Measurements from ENCODE around the gene LMOD1. TPM values are rescaled to one million over a fixed set of nuclear protein-coding genes. Genes with fewer than 3 reads are reported as not detected.

LMOD1 gene
- total and polyA plus RNA-seq, 4 experiments from 2014 or later = not detected

DNA sequence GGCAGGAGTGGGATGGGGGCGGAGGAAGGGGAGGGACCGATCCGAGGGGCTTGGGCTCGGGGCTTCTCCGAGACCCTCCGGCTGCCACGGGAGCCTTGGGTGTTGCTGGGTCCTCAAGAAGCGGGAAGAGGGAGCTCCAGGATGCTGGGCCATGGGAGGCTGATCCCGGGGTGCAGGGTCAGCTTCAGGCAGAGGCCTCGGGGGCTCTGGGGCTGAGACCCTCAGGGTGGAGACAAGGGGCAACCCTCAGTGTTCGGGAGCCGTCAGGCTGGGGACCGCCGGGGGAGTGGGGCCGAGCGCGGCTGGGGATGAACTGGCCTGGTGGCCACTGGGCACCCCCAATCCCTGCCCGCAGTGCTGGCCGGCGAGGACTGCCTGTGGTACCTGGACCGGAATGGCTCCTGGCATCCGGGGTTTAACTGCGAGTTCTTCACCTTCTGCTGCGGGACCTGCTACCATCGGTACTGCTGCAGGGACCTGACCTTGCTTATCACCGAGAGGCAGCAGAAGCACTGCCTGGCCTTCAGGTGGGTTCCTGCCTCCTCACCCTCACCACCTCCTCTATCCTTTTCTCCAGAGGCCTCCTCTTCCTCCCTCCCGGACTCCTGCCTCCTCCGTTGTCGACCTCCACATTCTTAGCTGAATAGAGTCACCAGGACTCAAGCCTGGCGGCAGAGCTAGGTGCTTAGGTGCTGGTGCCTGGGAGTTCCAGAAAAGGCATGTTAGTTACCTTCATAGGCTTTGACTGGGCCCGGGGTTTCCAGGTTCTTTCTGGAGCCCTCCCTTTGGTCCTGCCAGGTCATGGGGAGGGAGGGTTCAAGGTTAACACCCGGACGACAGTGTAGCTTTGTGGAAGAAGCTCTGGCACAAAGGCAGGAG lies 57.0 kb downstream of the LMOD1 start:
- Mint-ChIP-seq H3K27me3 (peaks cover 20 to 56% of the 10 kb centered on the region in 2 donors), H3K27ac (no peak overlapping the region), H3K4me1 (peaks cover 2 to 10% (median 5%) of the 10 kb centered on the region in 4 donors), H3K36me3 (no peaks in the 10 kb centered on the region), H3K4me3 (peak overlapping the region; percentile 27 to 90 (median 76)), H3K9me3 (peaks cover 0 to 2% (median 0%) of the 10 kb centered on the region in 8 donors)
- POLR2A ChIA-PET (ENCODE audit: partially characterized antibody) = no interaction called here
- DNase-seq = peak in 1 of 5 donors; percentile 3
- H3K4me3 ChIP-seq (ENCODE audit: low read length in 2 of 2) = peak overlapping the region in 1 of 2 donors; percentile 30
- H3K36me3 ChIP-seq (ENCODE audit: insufficient read depth, low read length) = no peaks in the 10 kb centered on the region
- CTCF ChIA-PET (ENCODE audit: partially characterized antibody) = no interaction called here
- intact Hi-C loops (cut with micrococcal nuclease) = no loop called here
- peaks cover 14% of the 10 kb centered on the region for H3K4me1 ChIP-seq (ENCODE audit: insufficient read depth, low read length)
- H3K9me3 ChIP-seq (ENCODE audit: control insufficient read depth in 1 of 2, low read length in 2 of 2) = no peaks in the 10 kb centered on the region
- peaks cover 24% of the 10 kb centered on the region for H3K27me3 ChIP-seq (ENCODE audit: insufficient read depth, low read length)
- no peak overlapping the region for H3K27ac ChIP-seq (ENCODE audit: low read depth, low read length)

DNA sequence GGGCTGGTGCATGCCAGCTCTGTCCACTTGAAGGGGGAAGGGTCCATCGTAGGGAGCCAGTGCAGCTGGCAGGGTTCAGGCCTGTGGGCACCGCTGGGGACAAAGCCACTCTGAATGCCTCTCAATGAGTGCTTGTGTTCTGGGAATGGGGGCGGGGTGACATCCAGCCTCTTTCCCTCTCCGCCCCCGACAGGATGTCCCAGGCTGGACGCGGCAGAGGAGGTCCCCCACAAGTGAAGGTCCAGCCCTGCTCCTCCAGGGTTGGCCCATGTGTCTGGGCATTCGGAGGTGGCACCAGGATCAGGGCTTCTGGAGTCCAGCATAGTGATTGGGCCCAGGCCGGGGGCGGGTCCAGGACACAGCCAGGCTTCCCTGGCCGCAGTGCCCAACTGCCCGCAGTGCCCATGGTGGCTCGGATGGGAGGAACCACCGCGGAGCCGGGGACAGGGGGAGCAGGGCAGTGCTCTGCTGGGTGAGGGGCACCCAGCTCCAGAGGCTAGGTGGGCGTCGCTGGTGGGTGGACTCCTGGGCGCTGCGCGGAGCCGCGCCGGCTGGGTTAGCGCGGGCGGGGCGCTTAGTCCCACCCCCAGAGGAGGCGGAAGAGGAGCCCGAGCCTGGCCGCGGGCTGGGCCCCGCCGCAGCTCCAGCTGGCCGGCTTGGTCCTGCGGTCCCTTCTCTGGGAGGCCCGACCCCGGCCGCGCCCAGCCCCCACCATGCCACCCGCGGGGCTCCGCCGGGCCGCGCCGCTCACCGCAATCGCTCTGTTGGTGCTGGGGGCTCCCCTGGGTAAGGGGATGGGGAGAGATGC lies 57.9 kb downstream of the LMOD1 start, which contains the start of gene SHISA4:
Gene SHISA4, plus strand, starts transcription at position 617 of the 808 bp plus-strand sequence. Its CDS starts 97 bp downstream, at position 714.
- H3K27me3 ChIP-seq (ENCODE audit: insufficient read depth, low read length) = peaks cover 24% of the 10 kb centered on the region
- H3K36me3 ChIP-seq (ENCODE audit: insufficient read depth, low read length) = no peaks in the 10 kb centered on the region
- peaks cover 2 to 10% (median 5%) of the 10 kb centered on the region in 4 donors for H3K4me1 Mint-ChIP-seq
- ChIA-PET POLR2A (ENCODE audit: partially characterized antibody) (no interaction called here), CTCF (ENCODE audit: partially characterized antibody) (interaction anchor here (1.7 kb wide), 1 partner anchor 10 kb away, joined by 9 read pairs; no protein-coding TSS in a partner anchor)
- intact Hi-C loops (cut with micrococcal nuclease) = no loop called here
- H3K27ac Mint-ChIP-seq = no peak within 1 kb of the TSS
- no peak within 1 kb of the TSS for H3K27ac ChIP-seq (ENCODE audit: low read depth, low read length)
- H3K4me1 ChIP-seq (ENCODE audit: insufficient read depth, low read length) = peaks cover 20% of the 10 kb centered on the region
- H3K9me3 ChIP-seq (ENCODE audit: control insufficient read depth in 1 of 2, low read length in 2 of 2) = no peaks in the 10 kb centered on the region
- peaks cover 0 to 2% (median 0%) of the 10 kb centered on the region in 8 donors for H3K9me3 Mint-ChIP-seq
- H3K4me3 Mint-ChIP-seq = peak within 1 kb of the TSS; percentile 59 to 90 (median 76)
- no peaks in the 10 kb centered on the region for H3K36me3 Mint-ChIP-seq
- peaks cover 17 to 48% of the 10 kb centered on the region in 2 donors for H3K27me3 Mint-ChIP-seq
- peak in 2 of 5 donors; percentile 10 to 11 for DNase-seq
- peak within 1 kb of the TSS in 1 of 2 donors; percentile 30 for H3K4me3 ChIP-seq (ENCODE audit: low read length in 2 of 2)

DNA sequence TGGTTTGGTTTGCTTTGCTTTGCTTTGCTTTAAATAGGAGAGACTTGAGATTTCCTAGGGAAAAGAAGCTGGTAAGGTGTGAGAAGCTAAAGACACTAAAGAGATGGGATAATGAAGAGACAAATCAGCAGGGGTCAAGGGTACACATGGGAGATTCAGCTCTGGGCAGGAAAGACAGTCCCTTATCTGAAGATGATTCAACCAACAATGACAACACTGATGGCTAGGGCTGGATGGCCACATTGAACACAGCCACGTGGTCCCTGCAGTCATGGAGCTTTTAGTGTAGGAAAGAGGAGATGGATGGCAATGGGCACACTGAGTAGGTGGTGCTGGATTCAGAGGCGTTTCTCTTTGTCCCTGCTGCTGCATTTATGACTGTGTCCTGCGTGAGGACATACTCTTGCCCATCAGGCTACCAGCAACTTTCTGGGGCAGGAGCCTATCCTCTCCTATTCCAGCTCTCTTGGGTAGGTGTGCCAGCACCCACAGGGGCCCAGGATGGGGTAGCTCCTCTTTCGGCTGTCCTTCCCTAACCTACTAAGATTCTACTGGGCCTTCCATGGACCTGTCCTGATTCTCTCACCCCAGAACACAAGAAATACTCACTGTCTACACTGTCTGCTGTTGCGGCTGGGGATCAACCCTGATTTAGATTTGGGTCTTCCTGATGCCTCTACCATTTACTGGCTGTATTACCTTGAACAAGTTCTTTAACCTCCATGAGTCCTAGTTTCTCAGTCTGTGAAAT lies 59.1 kb downstream of the LMOD1 start:
- Histone ChIP-seq H3K27me3 (ENCODE audit: insufficient read depth, low read length) (peaks cover 24% of the 10 kb centered on the region), H3K4me1 (ENCODE audit: insufficient read depth, low read length) (peaks cover 25% of the 10 kb centered on the region), H3K9me3 (ENCODE audit: control insufficient read depth in 1 of 2, low read length in 2 of 2) (no peaks in the 10 kb centered on the region), H3K27ac (ENCODE audit: low read depth, low read length) (no peak overlapping the region), H3K4me3 (ENCODE audit: low read length in 2 of 2) (no peak overlapping the region), H3K36me3 (ENCODE audit: insufficient read depth, low read length) (no peaks in the 10 kb centered on the region)
- no peak overlapping the region for H3K27ac Mint-ChIP-seq
- peaks cover 16 to 41% of the 10 kb centered on the region in 2 donors for H3K27me3 Mint-ChIP-seq
- CTCF ChIA-PET (ENCODE audit: partially characterized antibody) = interaction anchor here (0.7 to 11.8 kb wide), 3 partner anchors 9 to 84 kb away, joined by 3 to 91 read pairs (median 9); no protein-coding TSS in a partner anchor
- H3K9me3 Mint-ChIP-seq = peaks cover 0 to 2% (median 0%) of the 10 kb centered on the region in 8 donors
- H3K4me3 Mint-ChIP-seq = peak overlapping the region in 6 of 8 donors; percentile 13 to 69 (median 36)
- POLR2A ChIA-PET (ENCODE audit: partially characterized antibody) = interaction anchor here (0.6 kb wide), 1 partner anchor 9 kb away, joined by 3 read pairs; no protein-coding TSS in a partner anchor
- intact Hi-C loops (cut with micrococcal nuclease) = no loop called here
- no peak for DNase-seq
- no peaks in the 10 kb centered on the region for H3K36me3 Mint-ChIP-seq
- peaks cover 4 to 10% (median 5%) of the 10 kb centered on the region in 4 donors for H3K4me1 Mint-ChIP-seq

DNA sequence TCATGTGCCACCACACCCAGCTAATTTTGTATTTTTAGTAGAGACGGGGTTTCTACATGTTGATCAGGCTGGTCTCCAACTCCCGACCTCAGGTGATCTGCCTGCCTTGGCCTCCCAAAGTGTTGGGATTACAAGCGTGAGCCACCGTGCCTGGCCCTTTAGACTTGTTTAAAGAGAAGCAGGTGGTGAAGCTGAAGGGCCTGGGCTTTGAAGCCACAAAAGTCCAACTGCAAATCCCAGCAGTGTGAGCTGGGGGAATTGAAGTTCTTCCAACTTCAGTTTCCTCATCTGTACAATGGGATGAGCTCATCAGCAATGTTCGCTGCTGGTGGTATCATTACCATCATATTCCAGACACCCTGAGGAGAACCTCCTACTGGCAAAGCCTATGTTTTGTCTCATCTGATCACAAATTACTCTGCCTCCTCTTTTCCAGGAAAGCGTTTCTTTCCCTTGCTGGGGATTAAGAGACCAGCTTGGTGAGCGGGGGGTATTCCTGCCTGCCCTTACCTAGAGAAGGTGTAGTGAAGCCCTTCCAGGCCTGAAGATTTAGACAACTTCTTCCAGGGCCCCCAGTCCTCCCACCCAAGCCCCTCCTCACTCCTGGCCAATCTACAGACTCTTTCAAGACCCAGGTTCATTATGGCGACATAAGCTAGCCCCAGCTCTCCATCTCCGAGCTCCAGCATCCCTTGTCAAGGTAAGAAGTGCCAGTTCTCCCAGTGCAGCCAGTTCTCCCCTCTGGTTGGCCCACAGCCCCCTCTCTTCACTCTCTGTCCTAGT lies 60.1 kb downstream of the LMOD1 start:
- H3K27ac ChIP-seq (ENCODE audit: low read depth, low read length) = no peak overlapping the region
- CTCF ChIA-PET (ENCODE audit: partially characterized antibody) = interaction anchor here (0.7 to 11.8 kb wide), 3 partner anchors 8 to 85 kb away, joined by 3 to 91 read pairs (median 9); no protein-coding TSS in a partner anchor
- no peak overlapping the region for H3K27ac Mint-ChIP-seq
- H3K9me3 Mint-ChIP-seq = peaks cover 0 to 2% (median 0%) of the 10 kb centered on the region in 8 donors
- intact Hi-C loops (cut with micrococcal nuclease) = no loop called here
- no peaks in the 10 kb centered on the region for H3K36me3 ChIP-seq (ENCODE audit: insufficient read depth, low read length)
- peaks cover 24% of the 10 kb centered on the region for H3K27me3 ChIP-seq (ENCODE audit: insufficient read depth, low read length)
- no peaks in the 10 kb centered on the region for H3K9me3 ChIP-seq (ENCODE audit: control insufficient read depth in 1 of 2, low read length in 2 of 2)
- peaks cover 4 to 10% (median 7%) of the 10 kb centered on the region in 4 donors for H3K4me1 Mint-ChIP-seq
- H3K36me3 Mint-ChIP-seq = no peaks in the 10 kb centered on the region
- DNase-seq = no peak
- H3K27me3 Mint-ChIP-seq = peaks cover 12 to 33% of the 10 kb centered on the region in 2 donors
- H3K4me3 Mint-ChIP-seq = no peak overlapping the region
- no peak overlapping the region for H3K4me3 ChIP-seq (ENCODE audit: low read length in 2 of 2)
- POLR2A ChIA-PET (ENCODE audit: partially characterized antibody) = interaction anchor here (0.6 kb wide), 1 partner anchor 8 kb away, joined by 3 read pairs; no protein-coding TSS in a partner anchor
- H3K4me1 ChIP-seq (ENCODE audit: insufficient read depth, low read length) = peaks cover 25% of the 10 kb centered on the region

DNA sequence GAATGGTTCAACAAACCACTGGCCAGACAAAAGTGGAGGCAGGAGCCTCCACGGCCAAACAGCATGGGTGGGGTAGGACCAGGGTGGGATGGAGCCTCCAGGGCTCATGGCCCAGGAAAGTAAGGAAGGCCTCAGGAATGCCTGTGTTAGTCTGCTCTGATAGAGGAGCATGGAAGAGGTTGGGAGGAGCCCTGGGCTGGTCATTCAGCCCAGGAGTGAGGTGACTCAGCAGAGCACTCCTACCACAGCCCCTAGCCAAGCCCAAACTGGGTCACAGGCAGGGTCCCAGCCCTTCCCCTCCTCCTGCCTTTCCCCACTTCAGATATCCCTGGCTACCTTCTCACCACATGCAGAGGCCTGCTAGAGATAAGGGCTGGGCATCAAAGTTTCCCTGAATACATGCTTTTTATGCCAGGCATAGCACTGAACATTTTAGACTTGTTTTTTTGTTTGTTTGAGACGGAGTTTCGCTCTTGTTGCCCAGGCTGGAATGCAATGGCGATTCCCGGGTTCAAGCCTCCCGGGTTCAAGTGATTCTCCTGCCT lies 60.7 kb downstream of the LMOD1 start:
- intact Hi-C loops (cut with micrococcal nuclease) = no loop called here
- Histone ChIP-seq H3K27me3 (ENCODE audit: insufficient read depth, low read length) (peaks cover 19% of the 10 kb centered on the region), H3K4me3 (ENCODE audit: low read length in 2 of 2) (no peak overlapping the region), H3K27ac (ENCODE audit: low read depth, low read length) (no peak overlapping the region), H3K9me3 (ENCODE audit: control insufficient read depth in 1 of 2, low read length in 2 of 2) (no peaks in the 10 kb centered on the region), H3K36me3 (ENCODE audit: insufficient read depth, low read length) (no peaks in the 10 kb centered on the region), H3K4me1 (ENCODE audit: insufficient read depth, low read length) (peaks cover 25% of the 10 kb centered on the region)
- Mint-ChIP-seq H3K9me3 (peaks cover 0 to 2% (median 0%) of the 10 kb centered on the region in 8 donors), H3K27me3 (peaks cover 9 to 30% of the 10 kb centered on the region in 2 donors), H3K4me3 (no peak overlapping the region), H3K36me3 (no peaks in the 10 kb centered on the region), H3K4me1 (peaks cover 4 to 10% (median 7%) of the 10 kb centered on the region in 4 donors), H3K27ac (no peak overlapping the region)
- ChIA-PET POLR2A (ENCODE audit: partially characterized antibody) (no interaction called here), CTCF (ENCODE audit: partially characterized antibody) (interaction anchor here (11.8 kb wide), 1 partner anchor 11 kb away, joined by 91 read pairs; no protein-coding TSS in a partner anchor)
- no peak for DNase-seq

DNA sequence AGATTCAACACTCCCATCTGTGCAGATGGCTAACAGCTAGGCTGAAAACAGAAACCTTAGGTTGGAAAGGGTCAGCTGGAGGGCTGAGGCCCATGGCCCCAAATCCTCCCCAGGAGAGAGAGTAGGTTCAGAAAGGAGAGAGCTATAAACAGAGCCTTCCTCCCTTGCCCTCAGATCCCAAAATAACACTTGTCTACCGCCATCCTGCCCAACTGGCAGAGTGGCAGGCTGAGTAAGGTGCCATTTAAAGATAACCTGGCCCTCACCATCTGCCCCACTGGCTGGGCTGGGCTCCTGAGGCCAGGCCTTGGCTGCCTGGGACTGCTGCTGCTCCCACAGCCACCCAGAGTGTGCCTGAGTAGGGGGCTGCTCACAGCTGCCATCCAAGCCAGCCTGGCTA lies 61.9 kb downstream of the LMOD1 start:
- Mint-ChIP-seq H3K9me3 (peaks cover 0 to 1% (median 0%) of the 10 kb centered on the region in 8 donors), H3K27ac (peak overlapping the region in 1 of 7 donors; percentile 57)
- POLR2A ChIA-PET (ENCODE audit: partially characterized antibody) = interaction anchor here (0.5 kb wide), 1 partner anchor 47 kb away, joined by 3 read pairs; no protein-coding TSS in a partner anchor

More for the DNA sequence above, 61.9 kb downstream of the LMOD1 start:
- CTCF ChIA-PET (ENCODE audit: partially characterized antibody) = interaction anchor here (11.8 kb wide), 1 partner anchor 13 kb away, joined by 91 read pairs; no protein-coding TSS in a partner anchor
- Mint-ChIP-seq H3K27me3 (peaks cover 3 to 20% of the 10 kb centered on the region in 2 donors), H3K36me3 (no peaks in the 10 kb centered on the region), H3K4me1 (peaks cover under 1 to 6% (median 5%) of the 10 kb centered on the region in 4 donors), H3K4me3 (no peak overlapping the region)
- no peak overlapping the region for H3K27ac ChIP-seq (ENCODE audit: low read depth, low read length)
- peaks cover 15% of the 10 kb centered on the region for H3K27me3 ChIP-seq (ENCODE audit: insufficient read depth, low read length)
- H3K36me3 ChIP-seq (ENCODE audit: insufficient read depth, low read length) = no peaks in the 10 kb centered on the region
- intact Hi-C loops (cut with micrococcal nuclease) = no loop called here
- H3K9me3 ChIP-seq (ENCODE audit: control insufficient read depth in 1 of 2, low read length in 2 of 2) = no peaks in the 10 kb centered on the region
- no peak for DNase-seq
- H3K4me3 ChIP-seq (ENCODE audit: low read length in 2 of 2) = no peak overlapping the region
- peaks cover 23% of the 10 kb centered on the region for H3K4me1 ChIP-seq (ENCODE audit: insufficient read depth, low read length)
